T-cell (primary cell): Measurements from ENCODE around the gene ZFP30. TPM values are rescaled to one million over a fixed set of nuclear protein-coding genes. Genes with fewer than 3 reads are reported as not detected.
"Not testable (repeated sequence)": the region's sequence is repeated elsewhere in the genome, so short reads cannot be mapped to it uniquely, and the experiment has no call there.

ENCODE experiments used
- ATAC-seq, 4 experiments: fragments of 200-7000 bp in 3 of 4; fragments of 150-1000 bp in 1 of 4; cut with Tn5 transposase; replicated peaks in 1 of 4; 1 replicate in 3 of 4; 2 replicates in 1 of 4; pipeline ENCODE4 v1.10.0; 2021; ENCODE audit warnings: moderate library complexity in 3 of 4, mild to moderate bottlenecking in 2 of 4, moderate number of reproducible peaks in 1 of 4
- CTCF ChIA-PET, 2 donors: fragments of 300-600 bp; sonication (Branson Sonifier 250); formaldehyde crosslinking; loops; one replicate each; lab custom pipeline; 2022; ENCODE audit warnings: antibody characterized with exemption in 2 of 2; lab: Charles Lee
- POLR2A ChIA-PET, 2 donors: fragments of 300-600 bp; sonication (Branson Sonifier 250); formaldehyde crosslinking; loops; one replicate each; lab custom pipeline; 2022; ENCODE audit warnings: antibody characterized with exemption in 2 of 2; lab: Charles Lee
- DNase-seq, 35 experiments: peaks; one replicate each; pipeline versions ENCODE4 v3.0.0 to v3.0.0-alpha.2; 2013 to 2023
- H3K27ac ChIP-seq: one replicate; pipeline ENCODE4 v1.5.1; 2013; ENCODE audit warnings: low read length
- H3K27me3 ChIP-seq, 2 experiments: replicated peaks in 1 of 2; 1 replicate in 1 of 2; 2 replicates in 1 of 2; pipeline versions ENCODE4 v1.6.1 to v1.7.0; 2013; ENCODE audit warnings: low read length in 1 of 2, mixed read lengths in 1 of 2; ENCODE audit not compliant: control insufficient read depth in 2 of 2, insufficient read depth in 2 of 2; ENCODE audit errors: extremely low read depth in 1 of 2
- H3K36me3 ChIP-seq, 2 donors: 1 replicate in 1 of 2; 2 replicates in 1 of 2; pipeline versions ENCODE4 v1.6.1 to v1.7.0; 2013; ENCODE audit warnings: low read length in 1 of 2; ENCODE audit not compliant: control insufficient read depth in 2 of 2, insufficient read depth in 1 of 2; ENCODE audit errors: extremely low read depth in 1 of 2
- H3K4me1 ChIP-seq, 2 experiments: 1 replicate in 1 of 2; 2 replicates in 1 of 2; pipeline versions ENCODE4 v1.6.1 to v1.7.0; 2013; ENCODE audit warnings: low read length in 2 of 2, mixed read lengths in 1 of 2; ENCODE audit not compliant: insufficient read depth in 2 of 2, control insufficient read depth in 1 of 2; ENCODE audit errors: extremely low read depth in 1 of 2
- H3K4me3 ChIP-seq, 2 donors: 1 replicate in 1 of 2; 2 replicates in 1 of 2; pipeline versions ENCODE4 v1.5.1 to v1.7.0; 2013; ENCODE audit warnings: mild to moderate bottlenecking in 2 of 2, low read length in 1 of 2, moderate library complexity in 1 of 2; ENCODE audit not compliant: control insufficient read depth in 1 of 2; ENCODE audit errors: extremely low read depth in 1 of 2
- H3K9me3 ChIP-seq: 2 replicates; pipeline ENCODE4 v1.7.0; 2013
- H3K27ac Mint-ChIP-seq, 2 donors: one replicate each; pipeline ENCODE4 v1.8.0; 2020 to 2021; ENCODE audit warnings: mild to moderate bottlenecking in 2 of 2, mixed read lengths in 2 of 2
- H3K27me3 Mint-ChIP-seq, 2 donors: one replicate each; pipeline ENCODE4 v1.8.0; 2021 to 2022; ENCODE audit warnings: mixed read lengths in 2 of 2
- H3K36me3 Mint-ChIP-seq: one replicate; pipeline ENCODE4 v1.8.0; 2021; ENCODE audit warnings: mixed read lengths
- H3K4me1 Mint-ChIP-seq, 3 donors: one replicate each; pipeline ENCODE4 v1.8.0; 2020 to 2022; ENCODE audit warnings: mixed read lengths in 3 of 3, mild to moderate bottlenecking in 1 of 3
- H3K4me3 Mint-ChIP-seq, 3 donors: one replicate each; pipeline ENCODE4 v1.8.0; 2020 to 2022; ENCODE audit warnings: mild to moderate bottlenecking in 3 of 3, mixed read lengths in 3 of 3, moderate library complexity in 3 of 3
- H3K9me3 Mint-ChIP-seq, 3 donors: one replicate each; pipeline ENCODE4 v1.8.0; 2020 to 2022; ENCODE audit warnings: mixed read lengths in 3 of 3
- WGBS: methylation state at CpG from one replicate; pipeline ENCODE4 v1.1.5; 2013; ENCODE audit warnings: missing lambda C conversion rate; ENCODE audit not compliant: insufficient coverage; 5-methylcytosine and 5-hydroxymethylcytosine counted together
- total RNA-seq, 35 experiments: library from RNA in 6 of 35; stranded (reverse) in 6 of 35; fragments of 120-200 nt in 1 of 35; gene quantifications; one replicate each; pipeline versions ENCODE4 v1.2.1 to v1.2.4 and lab custom pipeline; 2013 to 2026

ZFP30 gene
- total RNA-seq, 5 donors from 2014 or later (not counting 1 experiment from before 2014, with no cell fraction given), result 7.7 to 17.4 (median 15.0) TPM

DNA sequence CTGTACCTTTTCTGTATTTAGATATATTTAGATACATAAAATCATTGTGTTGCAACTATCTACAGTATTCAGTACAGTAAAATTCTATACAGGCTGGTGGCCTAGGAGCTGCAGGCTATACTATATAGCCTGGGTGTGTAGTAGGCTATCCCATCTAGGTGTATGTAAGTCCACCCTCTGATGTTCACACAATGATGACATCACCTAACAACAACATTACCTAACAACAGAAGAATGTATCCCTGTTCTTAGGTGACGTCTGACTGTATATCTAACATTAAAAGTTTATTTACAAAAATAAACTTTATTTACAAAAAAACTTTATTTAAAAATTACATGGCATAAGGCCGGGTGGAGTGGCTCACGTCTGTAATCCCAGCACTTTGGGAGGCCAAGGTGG is 28.3 kb upstream of the ZFP30 start:
- peaks cover 16 to 38% (median 25%) of the 10 kb centered on the region in 3 donors for H3K9me3 Mint-ChIP-seq
- no peak overlapping the region for H3K27ac ChIP-seq
- DNase-seq (no peak), ATAC-seq (no peak)
- H3K27me3 Mint-ChIP-seq, result no peaks in the 10 kb centered on the region
- peaks cover 44% of the 10 kb centered on the region for H3K36me3 Mint-ChIP-seq
- ChIA-PET CTCF (no interaction called here), POLR2A (no interaction called here)
- H3K36me3 ChIP-seq, result peaks cover 0 to 14% of the 10 kb centered on the region in 2 donors
- 100% methylated on average over 2 of the region's 3 CpGs for WGBS
- no peaks in the 10 kb centered on the region for H3K4me1 ChIP-seq
- no peak overlapping the region for H3K4me3 ChIP-seq
- H3K27ac Mint-ChIP-seq, result no peak overlapping the region
- H3K4me3 Mint-ChIP-seq, result no peak overlapping the region
- H3K27me3 ChIP-seq, result no peaks in the 10 kb centered on the region
- peaks cover 3% of the 10 kb centered on the region for H3K9me3 ChIP-seq
- H3K4me1 Mint-ChIP-seq, result no peaks in the 10 kb centered on the region

DNA sequence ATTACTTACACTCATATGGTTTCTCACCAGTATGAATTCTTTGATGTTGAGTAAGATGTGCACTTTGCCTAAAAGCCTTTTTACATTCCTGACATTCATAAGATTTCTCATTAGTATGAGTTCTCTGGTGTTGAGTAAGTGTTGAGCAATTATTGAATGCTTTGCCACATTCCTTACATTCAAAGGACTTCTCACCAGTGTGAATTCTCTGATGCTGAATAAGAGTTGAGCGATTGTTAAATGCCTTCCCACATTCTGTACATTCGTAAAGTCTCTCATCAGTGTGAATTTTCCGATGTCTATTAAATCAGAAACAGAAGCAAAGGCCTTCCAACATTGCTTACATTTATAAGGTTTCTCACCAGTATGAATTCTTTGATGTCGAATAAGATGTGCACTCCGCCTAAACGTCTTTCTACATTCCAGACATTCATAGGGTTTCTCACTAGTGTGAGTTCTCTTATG is 14.2 kb upstream of the ZFP30 start:
- DNase-seq, result no peak
- peaks cover 4 to 42% (median 33%) of the 10 kb centered on the region in 3 donors for H3K9me3 Mint-ChIP-seq

DNA sequence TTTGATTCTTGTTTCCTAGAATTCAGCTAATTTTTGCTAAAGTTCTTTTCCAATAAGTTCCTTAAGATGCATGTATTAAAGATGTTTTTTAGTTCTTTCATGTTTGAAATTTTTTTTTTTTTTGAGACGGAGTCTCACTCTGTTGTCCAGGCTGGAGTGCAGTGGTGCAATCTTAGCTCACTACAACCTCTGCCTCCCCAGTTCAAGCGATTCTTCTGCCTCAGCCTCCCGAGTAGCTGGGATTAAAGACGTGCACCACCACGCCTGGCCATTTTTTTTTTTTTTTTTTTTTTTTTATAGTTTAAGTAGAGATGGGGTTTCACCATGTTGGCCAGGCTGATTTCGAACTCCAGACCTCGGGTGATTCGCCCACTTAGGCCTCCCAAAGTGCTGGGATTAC is 1.9 kb upstream of the ZFP30 start:
- Mint-ChIP-seq H3K4me3 (peak overlapping the region; percentile 94 to 97 (median 94)), H3K4me1 (peaks cover 28 to 34% (median 32%) of the 10 kb centered on the region in 3 donors), H3K9me3 (peaks cover 0 to 10% (median 0%) of the 10 kb centered on the region in 3 donors), H3K27ac (peak overlapping the region in 1 of 2 donors; percentile 67), H3K36me3 (peaks cover 13% of the 10 kb centered on the region)
- CTCF ChIA-PET, H3K27ac ChIP-seq, H3K4me3 ChIP-seq, H3K9me3 ChIP-seq, DNase-seq, ATAC-seq, H3K36me3 ChIP-seq, H3K27me3 ChIP-seq, H3K27me3 Mint-ChIP-seq: not testable (repeated sequence)
- no CpG with 5 or more reads among the region's 8 CpGs for WGBS
- POLR2A ChIA-PET, result interaction anchor here in 1 of 2 donors (0.7 kb wide), 1 partner anchor 889 kb away, joined by 3 read pairs; no protein-coding TSS in a partner anchor
- H3K4me1 ChIP-seq, result peaks cover 11 to 16% of the 10 kb centered on the region in 2 experiments

More for the DNA sequence above, 14.2 kb upstream of the ZFP30 start:
- Mint-ChIP-seq H3K36me3 (peaks cover 19% of the 10 kb centered on the region), H3K4me1 (no peaks in the 10 kb centered on the region), H3K27me3 (no peaks in the 10 kb centered on the region), H3K27ac (no peak overlapping the region), H3K4me3 (no peak overlapping the region)
- Histone ChIP-seq H3K27ac (no peak overlapping the region), H3K36me3 (no peaks in the 10 kb centered on the region), H3K9me3 (peaks cover 24% of the 10 kb centered on the region), H3K27me3 (no peaks in the 10 kb centered on the region), H3K4me1 (no peaks in the 10 kb centered on the region), H3K4me3 (no peak overlapping the region)
- ChIA-PET CTCF (no interaction called here), POLR2A (no interaction called here)
- WGBS, result 90% methylated on average over 2 of the region's 6 CpGs
- no peak for ATAC-seq

DNA sequence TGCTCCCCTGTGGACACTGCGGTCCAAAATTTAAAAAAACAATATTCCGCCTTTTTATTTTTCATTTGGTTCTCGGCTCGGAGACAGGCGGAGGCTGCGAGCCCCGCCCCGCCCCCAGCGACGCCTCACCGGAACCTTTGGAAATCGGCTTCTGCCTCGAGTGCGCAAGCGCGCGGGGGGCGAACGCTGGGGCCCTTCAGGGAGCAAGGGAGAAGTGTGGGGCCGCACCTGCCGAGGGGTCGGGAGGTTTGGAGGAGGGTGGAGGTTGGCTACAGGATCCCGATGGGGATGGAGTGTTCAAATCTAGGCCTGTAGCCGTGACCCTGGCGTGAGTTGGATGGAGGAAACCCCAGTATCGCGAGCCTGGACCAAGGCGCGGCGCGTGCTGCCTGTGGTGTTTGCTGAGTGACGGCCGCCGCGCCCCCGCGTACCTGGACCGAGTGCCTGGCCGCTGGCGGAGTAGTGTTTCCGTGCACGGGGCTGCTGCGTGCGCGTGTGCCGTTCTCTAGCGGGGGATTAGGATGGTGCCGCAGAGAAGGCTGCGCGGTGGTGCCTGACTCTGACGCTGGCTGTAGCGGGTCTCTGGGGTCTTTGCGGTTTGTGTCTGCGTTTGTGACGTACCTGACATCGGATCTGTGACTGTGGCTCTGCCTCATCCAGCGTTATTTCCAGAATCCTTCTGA is 565 bp upstream of the ZFP30 start:
- WGBS, result under 1% methylated on average over 57 of the region's 57 CpGs
- Histone ChIP-seq H3K27me3 (no peaks in the 10 kb centered on the region), H3K36me3 (no peaks in the 10 kb centered on the region), H3K27ac (peak overlapping the region; percentile 80), H3K4me1 (peaks cover 11 to 16% of the 10 kb centered on the region in 2 experiments), H3K9me3 (no peaks in the 10 kb centered on the region), H3K4me3 (peak overlapping the region; percentile 70 to 95)
- Mint-ChIP-seq H3K27me3 (no peaks in the 10 kb centered on the region), H3K4me1 (peaks cover 28 to 34% (median 32%) of the 10 kb centered on the region in 3 donors), H3K9me3 (peaks cover 0 to 5% (median 0%) of the 10 kb centered on the region in 3 donors), H3K27ac (peak overlapping the region; percentile 94 to 95), H3K36me3 (peaks cover 12% of the 10 kb centered on the region), H3K4me3 (peak overlapping the region; percentile 94 to 97 (median 94))
- DNase-seq (peak; percentile 69 to 87 (median 79)), ATAC-seq (peak; percentile 75 to 85 (median 80))
- POLR2A ChIA-PET, result no interaction called here
- CTCF ChIA-PET, result no interaction called here

DNA sequence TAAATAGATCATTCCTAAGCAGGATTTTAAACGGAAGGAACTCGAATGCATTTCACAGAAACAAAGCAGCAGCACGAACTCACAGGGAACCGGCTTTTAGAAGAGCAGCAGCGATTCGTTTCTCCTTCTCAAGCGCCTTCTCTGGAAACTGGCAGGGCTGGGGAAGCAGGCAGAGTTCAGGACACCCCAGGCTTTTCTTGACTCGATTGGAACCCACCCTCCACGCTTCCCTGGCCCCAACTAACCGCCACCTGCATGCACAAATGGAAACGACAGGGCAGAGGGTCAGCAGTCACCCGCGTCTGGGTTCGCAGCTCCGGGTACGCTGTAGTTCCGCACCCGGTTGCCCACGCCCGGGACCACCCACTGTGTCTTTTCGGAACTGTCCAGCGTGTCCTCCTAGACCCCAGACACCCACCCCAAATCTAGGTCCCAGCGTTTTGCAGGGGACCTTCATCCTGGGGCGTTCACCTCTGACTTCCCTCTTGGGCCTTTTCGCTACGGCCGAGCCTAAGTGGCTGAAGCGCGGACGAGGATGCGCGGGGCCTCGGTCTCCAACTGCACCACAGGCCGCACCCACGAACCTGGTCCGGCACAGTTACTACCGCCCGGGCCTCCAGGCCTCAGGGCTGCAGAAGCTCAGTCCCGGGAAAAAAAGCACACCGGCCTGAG is 500 bp downstream of the ZFP30 start:
- Histone ChIP-seq H3K9me3 (no peaks in the 10 kb centered on the region), H3K27me3 (no peaks in the 10 kb centered on the region), H3K4me1 (peaks cover 11 to 16% of the 10 kb centered on the region in 2 experiments), H3K4me3 (peak overlapping the region; percentile 70 to 95), H3K36me3 (peaks cover 0 to 2% of the 10 kb centered on the region in 2 donors), H3K27ac (peak overlapping the region; percentile 80)
- DNase-seq (peak in 25 of 35 experiments; percentile 0 to 37 (median 7)), ATAC-seq (peak in 3 of 4 experiments; percentile 5 to 18 (median 16))
- H3K27me3 Mint-ChIP-seq, result no peaks in the 10 kb centered on the region
- ChIA-PET CTCF (no interaction called here), POLR2A (no interaction called here)
- peaks cover 28 to 34% (median 32%) of the 10 kb centered on the region in 3 donors for H3K4me1 Mint-ChIP-seq
- peak overlapping the region; percentile 94 to 97 (median 94) for H3K4me3 Mint-ChIP-seq
- peaks cover 15% of the 10 kb centered on the region for H3K36me3 Mint-ChIP-seq
- whole genome bisulfite sequencing, result under 1% methylated on average over 40 of the region's 40 CpGs
- H3K9me3 Mint-ChIP-seq, result no peaks in the 10 kb centered on the region
- peak overlapping the region; percentile 94 to 95 for H3K27ac Mint-ChIP-seq

DNA sequence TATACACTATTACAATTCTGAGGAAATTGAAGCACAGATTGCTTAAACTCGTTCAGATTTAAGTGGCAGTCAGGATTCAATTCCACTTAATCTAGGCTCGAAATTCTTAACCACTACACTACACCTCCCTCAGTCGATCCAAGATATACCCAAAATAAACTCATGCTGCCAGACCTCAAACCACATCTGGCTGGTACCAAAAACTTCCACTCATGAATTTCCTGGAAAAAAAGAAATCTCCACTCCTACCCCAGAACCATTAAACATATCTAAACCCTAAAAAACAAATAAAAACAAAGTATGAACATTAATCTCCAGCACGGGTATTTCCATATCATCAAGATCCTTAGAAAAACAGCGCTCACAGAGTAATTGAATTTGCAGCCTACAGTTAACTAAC is 1.1 kb downstream of the ZFP30 start:
- Mint-ChIP-seq H3K27me3 (no peaks in the 10 kb centered on the region), H3K9me3 (no peaks in the 10 kb centered on the region), H3K4me3 (peak overlapping the region; percentile 94 to 97 (median 94)), H3K36me3 (peaks cover 16% of the 10 kb centered on the region), H3K27ac (peak overlapping the region; percentile 94 to 95), H3K4me1 (peaks cover 28 to 34% (median 32%) of the 10 kb centered on the region in 3 donors)
- no peaks in the 10 kb centered on the region for H3K9me3 ChIP-seq
- CTCF ChIA-PET, result interaction anchor here in 1 of 2 donors (0.7 to 0.9 kb wide), 2 partner anchors 17 to 41 kb away, joined by 3 read pairs; no protein-coding TSS in a partner anchor
- peaks cover 0 to 8% of the 10 kb centered on the region in 2 donors for H3K36me3 ChIP-seq
- POLR2A ChIA-PET, result no interaction called here
- ATAC-seq (no peak), DNase-seq (no peak)
- 17% methylated on average over 3 of the region's 5 CpGs for WGBS
- H3K4me1 ChIP-seq, result peaks cover 11 to 16% of the 10 kb centered on the region in 2 experiments
- no peaks in the 10 kb centered on the region for H3K27me3 ChIP-seq
- peak overlapping the region; percentile 80 for H3K27ac ChIP-seq
- H3K4me3 ChIP-seq, result peak overlapping the region; percentile 70 to 95
